Measurements from ENCODE around the gene SLC16A5.

- TF ChIP-seq LEF1 (IDR thresholded peaks at IDR 0.05; ENCODE audit: borderline replicate concordance) (no peak), SP1 (IDR thresholded peaks at IDR 0.05) (no peak), FOXK2 (IDR thresholded peaks at IDR 0.05) (no peak), ELF4 (IDR thresholded peaks at IDR 0.05) (no peak), BHLHE40 (IDR thresholded peaks at IDR 0.05; ENCODE audit: borderline replicate concordance) (no peak), ZNF384 (IDR thresholded peaks at IDR 0.05) (no peak), PKNOX1 (IDR thresholded peaks at IDR 0.05) (no peak)
Observed at GRCh38 chr17:75060434-75061054, 27.2 kb upstream of the SLC16A5 start.

Data from HEK293T (cell line).